HCT116 (cell line): ENCODE measurements around the gene TCOF1. TPM values are rescaled to one million over a fixed set of nuclear protein-coding genes. Genes with fewer than 3 reads are reported as not detected.

Source experiments
- ATAC-seq: fragments of 200-7000 bp; cut with Tn5 transposase; 2 replicates; pipeline ENCODE4 v1.9.1; 2020; ENCODE audit warnings: mild to moderate bottlenecking, moderate library complexity
- BruUV-seq: library from RNA; stranded (reverse); fragments of 400-500 nt; replicated peaks from 2 replicates; lab custom pipeline; 2021; lab: Mats Ljungman, UMichigan
- CTCF ChIA-PET: fragments of 300-600 bp; sonication (Branson Sonifier 250); formaldehyde crosslinking; loops from one replicate; lab custom pipeline; 2021; ENCODE audit warnings: antibody characterized with exemption; lab: Charles Lee
- POLR2A ChIA-PET: fragments of 300-600, 350-600 bp; sonication (Branson Sonifier 250); formaldehyde crosslinking; loops from one replicate; lab custom pipeline; 2021; ENCODE audit warnings: antibody characterized with exemption; lab: Charles Lee
- RAD21 ChIA-PET, 2 experiments: fragments of 300-600 bp; sonication (Branson Sonifier 250); formaldehyde crosslinking; loops; one replicate each; lab custom pipeline; 2023; ENCODE audit warnings: low total read pairs in 2 of 2; ENCODE audit not compliant: uncharacterized antibody in 2 of 2, unreplicated experiment in 2 of 2, low non-redundant PET in 1 of 2; lab: Charles Lee
- DNase-seq: peaks from one replicate; pipeline ENCODE4 v3.0.0-alpha.2; 2010; ENCODE audit warnings: low read depth, low spot score
- H2AFZ ChIP-seq: fragments of 200-600 bp; shearing (Covaris generic), sonication (generic); 2 replicates; pipeline ENCODE4 v1.6.1; 2017; ENCODE audit warnings: low read depth, mixed run types, mixed read lengths, antibody characterized with exemption, low read length; ENCODE audit not compliant: poor library complexity, severe bottlenecking
- H3K27ac ChIP-seq: 2 replicates; pipeline ENCODE4 v1.5.1; 2012; ENCODE audit warnings: low read depth, low read length
- H3K27me3 ChIP-seq: fragments of 200-600 bp; sonication (generic); 2 replicates; pipeline ENCODE4 v1.6.1; 2016; ENCODE audit warnings: mixed run types, low read length, mixed read lengths; ENCODE audit not compliant: insufficient read depth
- H3K36me3 ChIP-seq, 2 experiments: fragments of 200-500 bp in 1 of 2; fragments of 200-600 bp in 1 of 2; sonication (Bioruptor generic) in 1 of 2; sonication (generic) in 1 of 2; 2 replicates each; pipeline versions ENCODE4 v1.5.1 to v1.6.1; 2014 to 2016; ENCODE audit warnings: low read length in 2 of 2, inconsistent platforms in 1 of 2, mixed read lengths in 1 of 2, mixed run types in 1 of 2; ENCODE audit not compliant: insufficient read depth in 2 of 2, control insufficient read depth in 1 of 2
- H3K4me1 ChIP-seq, 2 experiments: fragments of 200-600 bp in 1 of 2; sonication (generic) in 1 of 2; 2 replicates each; pipeline versions ENCODE4 v1.5.1 to v1.6.1; 2012 to 2017; ENCODE audit warnings: low read length in 2 of 2, inconsistent platforms in 1 of 2, mild to moderate bottlenecking in 1 of 2, mixed read lengths in 1 of 2, mixed run types in 1 of 2, moderate library complexity in 1 of 2; ENCODE audit not compliant: insufficient read depth in 2 of 2, control insufficient read depth in 1 of 2
- H3K4me2 ChIP-seq: fragments of 200-600 bp; sonication (generic); 2 replicates; pipeline ENCODE4 v1.6.1; 2017; ENCODE audit warnings: mixed run types, low read length, mixed read lengths
- H3K4me3 ChIP-seq, 2 experiments: fragments of 200-600 bp in 1 of 2; sonication (generic) in 1 of 2; replicated peaks in 1 of 2; 2 replicates each; pipeline ENCODE4 v1.5.1; 2011 to 2016; ENCODE audit warnings: low read length in 2 of 2, control low read depth in 1 of 2, low read depth in 1 of 2, mild to moderate bottlenecking in 1 of 2, mixed read lengths in 1 of 2, mixed run types in 1 of 2
- H3K79me2 ChIP-seq: fragments of 200-600 bp; sonication (generic); 2 replicates; pipeline ENCODE4 v1.6.1; 2017; ENCODE audit warnings: mild to moderate bottlenecking, mixed run types, low read length, moderate library complexity, mixed read lengths; ENCODE audit not compliant: insufficient read depth
- H3K9ac ChIP-seq: fragments of 200-600 bp; sonication (generic); 2 replicates; pipeline ENCODE4 v1.6.1; 2016; ENCODE audit warnings: low read length, mixed read lengths
- H3K9me2 ChIP-seq: fragments of 200-600 bp; sonication (generic), shearing (Covaris generic); 2 replicates; pipeline ENCODE4 v1.6.1; 2017; ENCODE audit warnings: mixed run types, mild to moderate bottlenecking, moderate library complexity; ENCODE audit not compliant: insufficient read depth
- H3K9me3 ChIP-seq, 2 experiments: fragments of 200-500 bp in 1 of 2; fragments of 200-600 bp in 1 of 2; sonication (Bioruptor generic) in 1 of 2; sonication (generic) in 1 of 2; 2 replicates each; pipeline ENCODE4 v1.6.1; 2014 to 2017; ENCODE audit warnings: low read length in 2 of 2, mixed read lengths in 2 of 2, inconsistent platforms in 1 of 2, low read depth in 1 of 2, mild to moderate bottlenecking in 1 of 2, mixed run types in 1 of 2, moderate library complexity in 1 of 2; ENCODE audit not compliant: control insufficient read depth in 1 of 2, insufficient read depth in 1 of 2
- H4K20me1 ChIP-seq: fragments of 200-600 bp; sonication (generic), shearing (Covaris generic); 2 replicates; pipeline ENCODE4 v1.6.1; 2017; ENCODE audit warnings: mixed run types, mild to moderate bottlenecking, moderate library complexity; ENCODE audit not compliant: insufficient read depth
- EZH2 ChIP-seq: fragments of 200-600 bp; sonication (generic); IDR thresholded peaks from 2 replicates; pipeline ENCODE4 v1.6.1; 2017; ENCODE audit warnings: antibody characterized with exemption, mixed run types
- EZH2phosphoT487 ChIP-seq: fragments of 200-600 bp; IDR thresholded peaks from 2 replicates; pipeline ENCODE4 v1.6.1; 2018; ENCODE audit warnings: antibody characterized with exemption, borderline replicate concordance
- FOSL1 ChIP-seq: IDR thresholded peaks from 2 replicates; pipeline ENCODE4 v1.6.1; 2012; ENCODE audit warnings: low read depth
- POLR2A ChIP-seq: IDR thresholded peaks from 2 replicates; pipeline ENCODE4 v1.7.0; 2011; ENCODE audit warnings: borderline replicate concordance; ENCODE audit not compliant: insufficient read depth, insufficient read length; ENCODE audit errors: extremely low read depth
- RAD21 ChIP-seq: IDR thresholded peaks from 2 replicates; pipeline ENCODE4 v1.6.1; 2012; ENCODE audit warnings: low read depth, mild to moderate bottlenecking
- SP1 ChIP-seq: IDR thresholded peaks from 2 replicates; pipeline ENCODE4 v1.6.1; 2012; ENCODE audit warnings: low read depth
- YY1 ChIP-seq: IDR thresholded peaks from 2 replicates; pipeline ENCODE4 v1.6.1; 2011; ENCODE audit warnings: low read length, low read depth, moderate library complexity, mild to moderate bottlenecking; ENCODE audit not compliant: insufficient replicate concordance; ENCODE audit errors: extremely low read depth
- ZFX ChIP-seq: fragments of 450-650 bp; IDR thresholded peaks from 2 replicates; pipeline ENCODE4 v1.6.1; 2017
- intact Hi-C: fragments of 100-400 bp; cut with micrococcal nuclease; formaldehyde crosslinking; loops from 2 replicates; pipeline ENCODE4 v1.10.0; 2022
- total RNA-seq: library from RNA; stranded (reverse); gene quantifications from one replicate; pipeline ENCODE4 v1.2.1, GENCODE V29; 2021; ENCODE audit not compliant: unreplicated experiment
- TF ChIP-seq, protein P1 (sequence below): IDR thresholded peaks from 2 replicates; pipeline ENCODE4 v1.6.1; 2012
- TF ChIP-seq, protein P2 (sequence below): IDR thresholded peaks from 2 replicates; pipeline ENCODE4 v1.6.1; 2012; ENCODE audit warnings: low read depth
- TF ChIP-seq, protein P3 (sequence below): IDR thresholded peaks from 2 replicates; pipeline ENCODE4 v1.6.1; 2011; ENCODE audit warnings: mild to moderate bottlenecking, low read length, moderate library complexity; ENCODE audit not compliant: insufficient replicate concordance; ENCODE audit errors: extremely low read depth

The TCOF1 gene
- total RNA-seq, 1 experiment from 2014 or later = 94.7 TPM

DNA sequence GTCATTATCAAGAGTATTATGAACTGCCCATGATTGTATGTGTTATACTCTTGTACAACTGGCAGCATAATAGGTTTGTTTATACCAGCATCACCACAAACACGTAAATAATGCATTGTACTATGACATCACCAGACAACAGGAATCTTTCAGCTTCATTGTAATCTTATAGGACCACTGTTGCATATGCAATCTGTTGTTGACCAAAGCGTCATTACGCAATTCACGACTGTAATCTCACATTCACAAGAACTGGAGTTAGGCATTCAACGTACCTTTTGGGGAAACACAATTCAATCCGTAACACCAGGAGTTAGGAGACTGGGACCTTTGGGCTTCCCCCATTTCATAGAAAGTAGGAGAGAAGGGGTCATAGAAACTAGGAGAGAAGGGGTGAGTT, 34.4 kb upstream of the TCOF1 start (continued):
- TF ChIP-seq, protein P1, sequence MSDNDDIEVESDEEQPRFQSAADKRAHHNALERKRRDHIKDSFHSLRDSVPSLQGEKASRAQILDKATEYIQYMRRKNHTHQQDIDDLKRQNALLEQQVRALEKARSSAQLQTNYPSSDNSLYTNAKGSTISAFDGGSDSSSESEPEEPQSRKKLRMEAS = no peak
- no peak for TF ChIP-seq SP1

DNA sequence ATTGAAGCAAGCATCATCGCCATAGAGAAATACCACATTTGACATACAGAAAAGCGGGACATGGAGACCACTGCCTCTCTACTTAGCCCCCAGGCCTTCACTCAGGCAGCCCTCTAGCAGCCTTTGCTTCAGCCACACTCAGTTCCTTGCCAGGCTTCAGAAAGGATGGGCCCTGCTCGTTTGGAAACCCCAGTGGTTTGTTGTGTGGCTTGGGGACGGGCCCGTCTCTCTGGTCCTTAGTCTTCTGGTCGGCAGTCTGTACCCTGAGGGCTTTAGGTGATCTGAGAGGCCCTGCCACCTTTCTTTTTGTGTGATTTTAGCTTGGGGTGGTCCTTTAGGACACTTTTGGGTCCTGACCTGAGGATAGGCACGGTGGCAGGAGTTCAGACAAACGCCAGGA, 33.7 kb upstream of the TCOF1 start:
- H3K27me3 ChIP-seq = no peaks in the 10 kb centered on the region
- no peak overlapping the region for H3K27ac ChIP-seq
- POLR2A ChIA-PET = no interaction called here
- CTCF ChIA-PET = no interaction called here
- H4K20me1 ChIP-seq = no peaks in the 10 kb centered on the region
- intact Hi-C loops = no loop called here
- no peaks in the 10 kb centered on the region for H3K36me3 ChIP-seq
- H3K4me2 ChIP-seq = no peak overlapping the region
- no peak overlapping the region for H2AFZ ChIP-seq
- no TSS peak for BruUV-seq
- no peak overlapping the region for H3K4me3 ChIP-seq
- no peaks in the 10 kb centered on the region for H3K79me2 ChIP-seq
- peaks cover 4 to 34% of the 10 kb centered on the region in 2 experiments for H3K4me1 ChIP-seq
- no peaks in the 10 kb centered on the region for H3K9me2 ChIP-seq
- no peak for ATAC-seq
- RAD21 ChIA-PET = no interaction called here
- no peak overlapping the region for H3K9ac ChIP-seq
- no peaks in the 10 kb centered on the region for H3K9me3 ChIP-seq
- DNase-seq = no peak
- TF ChIP-seq SP1 = no peak
- no peak for TF ChIP-seq RAD21
- TF ChIP-seq EZH2phosphoT487 = no peak
- TF ChIP-seq, protein P1 = no peak
- no peak for TF ChIP-seq FOSL1
- TF ChIP-seq YY1 = no peak
- TF ChIP-seq, protein P2, sequence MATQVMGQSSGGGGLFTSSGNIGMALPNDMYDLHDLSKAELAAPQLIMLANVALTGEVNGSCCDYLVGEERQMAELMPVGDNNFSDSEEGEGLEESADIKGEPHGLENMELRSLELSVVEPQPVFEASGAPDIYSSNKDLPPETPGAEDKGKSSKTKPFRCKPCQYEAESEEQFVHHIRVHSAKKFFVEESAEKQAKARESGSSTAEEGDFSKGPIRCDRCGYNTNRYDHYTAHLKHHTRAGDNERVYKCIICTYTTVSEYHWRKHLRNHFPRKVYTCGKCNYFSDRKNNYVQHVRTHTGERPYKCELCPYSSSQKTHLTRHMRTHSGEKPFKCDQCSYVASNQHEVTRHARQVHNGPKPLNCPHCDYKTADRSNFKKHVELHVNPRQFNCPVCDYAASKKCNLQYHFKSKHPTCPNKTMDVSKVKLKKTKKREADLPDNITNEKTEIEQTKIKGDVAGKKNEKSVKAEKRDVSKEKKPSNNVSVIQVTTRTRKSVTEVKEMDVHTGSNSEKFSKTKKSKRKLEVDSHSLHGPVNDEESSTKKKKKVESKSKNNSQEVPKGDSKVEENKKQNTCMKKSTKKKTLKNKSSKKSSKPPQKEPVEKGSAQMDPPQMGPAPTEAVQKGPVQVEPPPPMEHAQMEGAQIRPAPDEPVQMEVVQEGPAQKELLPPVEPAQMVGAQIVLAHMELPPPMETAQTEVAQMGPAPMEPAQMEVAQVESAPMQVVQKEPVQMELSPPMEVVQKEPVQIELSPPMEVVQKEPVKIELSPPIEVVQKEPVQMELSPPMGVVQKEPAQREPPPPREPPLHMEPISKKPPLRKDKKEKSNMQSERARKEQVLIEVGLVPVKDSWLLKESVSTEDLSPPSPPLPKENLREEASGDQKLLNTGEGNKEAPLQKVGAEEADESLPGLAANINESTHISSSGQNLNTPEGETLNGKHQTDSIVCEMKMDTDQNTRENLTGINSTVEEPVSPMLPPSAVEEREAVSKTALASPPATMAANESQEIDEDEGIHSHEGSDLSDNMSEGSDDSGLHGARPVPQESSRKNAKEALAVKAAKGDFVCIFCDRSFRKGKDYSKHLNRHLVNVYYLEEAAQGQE = no peak
- no peak for TF ChIP-seq EZH2
- no peak for TF ChIP-seq ZFX
- TF ChIP-seq POLR2A = no peak
- TF ChIP-seq, protein P3, sequence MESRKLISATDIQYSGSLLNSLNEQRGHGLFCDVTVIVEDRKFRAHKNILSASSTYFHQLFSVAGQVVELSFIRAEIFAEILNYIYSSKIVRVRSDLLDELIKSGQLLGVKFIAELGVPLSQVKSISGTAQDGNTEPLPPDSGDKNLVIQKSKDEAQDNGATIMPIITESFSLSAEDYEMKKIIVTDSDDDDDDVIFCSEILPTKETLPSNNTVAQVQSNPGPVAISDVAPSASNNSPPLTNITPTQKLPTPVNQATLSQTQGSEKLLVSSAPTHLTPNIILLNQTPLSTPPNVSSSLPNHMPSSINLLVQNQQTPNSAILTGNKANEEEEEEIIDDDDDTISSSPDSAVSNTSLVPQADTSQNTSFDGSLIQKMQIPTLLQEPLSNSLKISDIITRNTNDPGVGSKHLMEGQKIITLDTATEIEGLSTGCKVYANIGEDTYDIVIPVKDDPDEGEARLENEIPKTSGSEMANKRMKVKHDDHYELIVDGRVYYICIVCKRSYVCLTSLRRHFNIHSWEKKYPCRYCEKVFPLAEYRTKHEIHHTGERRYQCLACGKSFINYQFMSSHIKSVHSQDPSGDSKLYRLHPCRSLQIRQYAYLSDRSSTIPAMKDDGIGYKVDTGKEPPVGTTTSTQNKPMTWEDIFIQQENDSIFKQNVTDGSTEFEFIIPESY = no peak
